HG03025 (cell line): Measurements from ENCODE around the gene SMIM30.

Experiments
- ATAC-seq: cut with Tn5 transposase; IDR thresholded peaks from one replicate; pipeline ENCODE4 v1.9.1; 2021; ENCODE audit warnings: mild to moderate bottlenecking, moderate library complexity; ENCODE audit not compliant: unreplicated experiment, low FRiP score

Gene SMIM30

GRCh38 chr7:113113912-113114311 is 4.4 kb downstream of the SMIM30 start:
- ATAC-seq, result no peak

GRCh38 chr7:113109718-113110117 is 8.6 kb downstream of the SMIM30 start:
- no peak for ATAC-seq

GRCh38 chr7:113100121-113100603 is 18.2 kb downstream of the SMIM30 start:
- no peak for ATAC-seq

- no peak for ATAC-seq
Observed at GRCh38 chr7:113099284-113099919, 19.0 kb downstream of the SMIM30 start.

DNA sequence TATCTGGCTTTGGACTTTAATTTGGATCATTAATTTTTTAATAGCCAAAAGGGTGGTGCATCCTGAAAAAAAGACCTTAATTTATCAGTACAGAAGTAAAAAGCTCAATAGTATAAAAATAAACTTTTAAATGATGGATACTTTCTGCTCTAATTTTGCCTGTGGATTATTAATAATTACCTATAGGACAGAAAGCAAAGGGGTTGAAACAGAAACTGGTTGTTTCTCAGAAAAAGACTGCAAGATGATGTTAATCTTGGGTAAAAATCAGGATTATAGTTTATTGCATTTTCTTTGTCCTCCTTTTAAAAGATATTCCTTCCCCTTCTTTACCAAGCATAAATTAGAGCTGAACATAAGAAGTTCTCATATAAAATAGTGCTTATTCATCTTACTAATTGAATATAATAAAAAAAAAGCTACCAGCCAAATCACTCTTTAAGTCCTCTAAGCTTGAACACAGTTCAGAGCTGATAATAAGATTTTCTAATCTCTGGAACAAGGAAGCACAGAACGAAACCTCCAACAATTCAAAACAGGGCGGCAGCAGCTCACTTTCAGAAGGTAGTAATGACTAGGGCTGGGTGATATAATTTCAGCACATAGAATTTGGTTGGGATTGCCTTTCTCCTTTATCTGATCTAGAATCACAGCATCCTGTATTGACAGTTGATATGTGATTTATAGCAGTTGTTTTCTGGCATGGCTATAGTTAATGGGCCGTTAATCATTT is 23.7 kb downstream of the SMIM30 start:
- ATAC-seq, result no peak

GRCh38 chr7:113093561-113093960 is 24.8 kb downstream of the SMIM30 start:
- no peak for ATAC-seq

- ATAC-seq, result no peak
Observed at GRCh38 chr7:113092762-113093161, 25.6 kb downstream of the SMIM30 start.

DNA sequence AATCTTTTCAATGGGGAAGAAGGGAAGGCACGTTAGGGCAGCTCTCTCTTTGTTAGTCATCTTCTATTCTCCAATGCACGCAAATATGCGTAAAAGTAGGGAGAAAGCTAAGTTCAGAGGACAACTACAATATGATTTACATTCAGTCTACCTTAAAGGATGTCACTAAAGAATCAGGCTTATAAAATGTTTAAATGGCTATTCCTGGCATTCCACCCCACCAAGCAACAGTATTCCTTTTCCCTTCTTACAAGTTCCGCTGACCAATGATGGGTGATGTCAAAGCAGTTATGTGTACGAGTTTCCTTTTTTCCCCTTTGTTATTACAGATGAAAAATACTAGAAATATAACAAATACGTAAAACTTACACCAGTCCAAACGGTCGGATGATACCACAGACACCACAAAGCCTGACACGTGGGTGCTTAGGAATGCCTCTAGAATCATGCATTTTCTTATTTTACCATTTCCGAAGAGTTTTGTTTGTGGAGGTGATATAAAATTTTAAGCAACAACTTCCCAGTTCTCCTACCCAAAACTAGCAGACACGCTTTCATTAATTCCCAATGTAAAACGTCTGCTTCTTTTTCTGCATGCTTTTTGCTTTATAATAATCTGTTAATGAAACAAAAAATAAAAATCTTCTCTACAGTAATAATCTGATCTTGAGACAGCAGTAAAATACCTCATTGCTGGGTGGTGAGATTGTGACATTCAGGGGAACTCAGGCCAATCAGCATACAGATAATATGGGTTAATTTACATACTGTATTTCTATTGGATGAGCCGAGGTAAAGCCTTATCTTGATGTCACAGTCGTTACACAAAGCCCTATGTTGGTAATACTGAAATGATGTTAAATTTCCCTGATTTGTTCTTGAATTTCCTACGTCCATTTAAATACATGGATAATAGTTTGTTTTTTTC is 31.0 kb downstream of the SMIM30 start:
- ATAC-seq, result no peak

DNA sequence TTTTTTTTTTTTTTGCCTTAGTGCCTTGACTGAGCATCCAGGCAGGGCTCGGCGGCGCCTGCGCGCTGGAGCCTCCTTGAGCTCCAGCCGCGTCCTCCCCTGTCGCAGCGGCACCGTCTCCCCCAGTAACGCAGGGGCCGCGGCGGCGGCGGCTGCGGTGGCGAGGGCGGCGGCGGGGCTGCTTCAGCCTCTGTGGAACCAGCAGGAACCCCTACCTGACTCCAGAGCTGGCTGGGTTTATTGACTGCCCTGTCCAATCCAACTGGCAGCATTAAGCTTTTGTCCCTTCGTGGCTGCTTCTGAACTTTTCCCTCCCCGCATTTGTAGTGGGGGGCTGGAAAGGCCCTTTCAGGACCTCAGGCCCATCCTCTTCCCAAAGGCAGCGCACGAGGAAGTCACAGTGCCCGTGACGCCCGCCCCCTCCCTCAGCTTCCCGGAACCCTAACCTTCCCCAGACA is 31.9 kb downstream of the SMIM30 start, which contains the start of gene GPR85:
TSS of gene GPR85 (minus strand) at position 397 of the 458 bp plus-strand sequence. CDS start 2,106 bp downstream, outside the sequence.
- no peak for ATAC-seq

GRCh38 chr7:113085781-113086390 is 32.5 kb downstream of the SMIM30 start:
- ATAC-seq, result no peak

- no peak for ATAC-seq
Observed at GRCh38 chr7:113084496-113085172, 33.7 kb downstream of the SMIM30 start.

GRCh38 chr7:113083816-113084495 is 34.4 kb downstream of the SMIM30 start:
- no peak for ATAC-seq

GRCh38 chr7:113083132-113083815 is 35.1 kb downstream of the SMIM30 start:
- peak; percentile 87 for ATAC-seq

- no peak for ATAC-seq
Observed at GRCh38 chr7:113078331-113078730, 40.0 kb downstream of the SMIM30 start.

GRCh38 chr7:113076703-113077102 is 41.7 kb downstream of the SMIM30 start:
- ATAC-seq, result no peak

- peak; percentile 78 for ATAC-seq
Observed at GRCh38 chr7:113071465-113071864, 46.9 kb downstream of the SMIM30 start.
